Activated CD4-positive, alpha-beta T cell treated with anti-CD3 and anti-CD28 coated beads, Interleukin-2, amount 10 ng/mL, durations not matched to agents 24 days and 14 days (primary cell): ENCODE measurements around the gene CEP290. TPM values are rescaled to one million over a fixed set of nuclear protein-coding genes. Genes with fewer than 3 reads are reported as not detected.
"Not testable (repeated sequence)": the region's sequence is repeated elsewhere in the genome, so short reads cannot be mapped to it uniquely, and the experiment has no call there.

Experiments used
- DNase-seq: peaks from one replicate; pipeline ENCODE4 v3.0.0; 2022
- H3K27ac Mint-ChIP-seq: one replicate; pipeline ENCODE4 v1.8.0; 2022; ENCODE audit warnings: mild to moderate bottlenecking, mixed read lengths
- H3K27me3 Mint-ChIP-seq: one replicate; pipeline ENCODE4 v1.8.0; 2022; ENCODE audit warnings: mixed read lengths
- H3K36me3 Mint-ChIP-seq: one replicate; pipeline ENCODE4 v1.8.0; 2022; ENCODE audit warnings: low read depth, mild to moderate bottlenecking, mixed read lengths
- H3K4me1 Mint-ChIP-seq: one replicate; pipeline ENCODE4 v1.8.0; 2021; ENCODE audit warnings: mixed read lengths
- H3K4me3 Mint-ChIP-seq: one replicate; pipeline ENCODE4 v1.8.0; 2022; ENCODE audit warnings: mild to moderate bottlenecking, moderate library complexity, mixed read lengths
- H3K9me3 Mint-ChIP-seq: one replicate; pipeline ENCODE4 v1.8.0; 2021; ENCODE audit warnings: mixed read lengths
- intact Hi-C: fragments of 100-400 bp; cut with micrococcal nuclease; formaldehyde crosslinking; loops from one replicate; pipeline ENCODE4 v1.15.1; 2023
- total RNA-seq: library from RNA; stranded (reverse); gene quantifications from 2 replicates; pipeline ENCODE4 v1.2.3, GENCODE V29; 2022

CEP290 gene
- total RNA-seq, 1 donor from 2014 or later = 17.9 TPM

DNA sequence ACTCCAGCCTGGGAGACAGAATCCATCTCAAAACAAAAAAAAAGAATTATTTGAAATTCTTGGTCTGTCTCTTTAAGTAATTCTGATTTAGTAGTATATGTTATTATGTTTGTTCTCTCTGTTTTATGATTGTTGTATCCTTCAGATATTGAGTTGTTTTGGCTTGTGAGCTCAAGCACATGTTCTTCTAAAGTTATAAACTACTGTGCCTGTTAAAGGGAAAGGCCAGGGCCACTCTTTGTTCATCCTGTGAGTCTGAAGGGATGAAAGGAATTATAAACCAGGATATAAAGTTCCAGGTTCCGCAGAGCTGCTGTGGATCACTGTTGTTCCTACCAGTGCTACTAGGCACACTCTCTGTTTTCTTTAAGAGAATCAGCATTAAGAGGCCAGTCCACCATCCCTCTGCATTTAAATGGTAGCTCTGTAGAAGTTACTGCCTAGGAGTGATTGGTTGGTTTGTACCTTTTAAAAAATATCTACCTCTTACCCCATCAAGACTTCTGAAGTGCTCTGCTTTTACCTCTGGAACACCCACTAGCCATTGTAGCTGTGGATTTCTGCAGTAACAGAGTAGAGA lies 14.3 kb upstream of the CEP290 start:
- Mint-ChIP-seq H3K27ac (no peak overlapping the region), H3K36me3 (peaks cover 10% of the 10 kb centered on the region), H3K27me3 (no peaks in the 10 kb centered on the region), H3K9me3 (no peaks in the 10 kb centered on the region), H3K4me3 (no peak overlapping the region), H3K4me1 (peaks cover 8% of the 10 kb centered on the region)
- intact Hi-C loops = no loop called here
- no peak for DNase-seq

DNA sequence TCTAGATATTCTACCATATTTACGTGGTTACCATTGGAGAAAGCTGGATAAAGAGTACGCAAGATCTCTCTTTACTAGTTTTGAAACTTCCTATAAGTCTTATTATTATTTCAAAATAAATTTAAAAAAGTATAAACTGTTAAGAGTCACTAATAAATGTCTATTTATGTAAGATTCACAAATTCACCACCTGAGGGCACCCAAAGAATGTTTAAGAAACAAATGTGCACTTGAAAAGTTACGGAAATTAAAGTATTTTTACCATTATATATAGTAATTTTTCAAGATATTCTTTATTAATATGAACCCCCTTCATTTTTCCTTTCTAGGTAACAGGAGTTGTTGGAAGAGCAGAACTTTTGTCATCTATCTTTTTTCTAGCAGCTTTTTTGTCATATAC lies 12.1 kb upstream of the CEP290 start:
- DNase-seq = no peak
- intact Hi-C loops = loop anchor here (1.0 kb wide), 1 partner anchor 239 kb away; no protein-coding TSS in a partner anchor
- Mint-ChIP-seq H3K27me3 (no peaks in the 10 kb centered on the region), H3K4me1 (peaks cover 8% of the 10 kb centered on the region), H3K27ac (no peak overlapping the region), H3K9me3 (no peaks in the 10 kb centered on the region), H3K36me3 (peaks cover 8% of the 10 kb centered on the region), H3K4me3 (no peak overlapping the region)

DNA sequence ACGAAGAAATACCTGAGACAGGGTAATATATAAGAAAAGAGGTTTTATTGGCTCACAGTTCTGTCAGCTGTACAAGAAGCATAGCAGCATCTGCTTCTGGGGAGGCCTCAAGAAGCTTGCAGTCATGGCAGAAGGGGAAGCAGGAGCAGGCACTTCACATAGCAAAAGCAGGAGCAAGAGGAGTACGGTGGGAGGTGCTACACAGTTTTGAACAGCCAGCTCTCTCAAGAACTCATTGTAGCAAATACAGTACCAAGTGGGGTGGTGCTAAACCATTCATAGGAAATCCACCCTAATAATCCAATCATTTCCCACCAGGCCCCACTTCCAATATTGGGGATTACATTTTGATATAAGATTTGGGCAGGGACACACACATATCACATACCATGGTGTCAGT lies 8.2 kb upstream of the CEP290 start:
- Mint-ChIP-seq H3K9me3 (no peaks in the 10 kb centered on the region), H3K4me1 (peaks cover 14% of the 10 kb centered on the region), H3K27ac (no peak overlapping the region), H3K27me3 (no peaks in the 10 kb centered on the region), H3K4me3 (no peak overlapping the region), H3K36me3 (peaks cover 3% of the 10 kb centered on the region)
- intact Hi-C loops = no loop called here
- DNase-seq = no peak

DNA sequence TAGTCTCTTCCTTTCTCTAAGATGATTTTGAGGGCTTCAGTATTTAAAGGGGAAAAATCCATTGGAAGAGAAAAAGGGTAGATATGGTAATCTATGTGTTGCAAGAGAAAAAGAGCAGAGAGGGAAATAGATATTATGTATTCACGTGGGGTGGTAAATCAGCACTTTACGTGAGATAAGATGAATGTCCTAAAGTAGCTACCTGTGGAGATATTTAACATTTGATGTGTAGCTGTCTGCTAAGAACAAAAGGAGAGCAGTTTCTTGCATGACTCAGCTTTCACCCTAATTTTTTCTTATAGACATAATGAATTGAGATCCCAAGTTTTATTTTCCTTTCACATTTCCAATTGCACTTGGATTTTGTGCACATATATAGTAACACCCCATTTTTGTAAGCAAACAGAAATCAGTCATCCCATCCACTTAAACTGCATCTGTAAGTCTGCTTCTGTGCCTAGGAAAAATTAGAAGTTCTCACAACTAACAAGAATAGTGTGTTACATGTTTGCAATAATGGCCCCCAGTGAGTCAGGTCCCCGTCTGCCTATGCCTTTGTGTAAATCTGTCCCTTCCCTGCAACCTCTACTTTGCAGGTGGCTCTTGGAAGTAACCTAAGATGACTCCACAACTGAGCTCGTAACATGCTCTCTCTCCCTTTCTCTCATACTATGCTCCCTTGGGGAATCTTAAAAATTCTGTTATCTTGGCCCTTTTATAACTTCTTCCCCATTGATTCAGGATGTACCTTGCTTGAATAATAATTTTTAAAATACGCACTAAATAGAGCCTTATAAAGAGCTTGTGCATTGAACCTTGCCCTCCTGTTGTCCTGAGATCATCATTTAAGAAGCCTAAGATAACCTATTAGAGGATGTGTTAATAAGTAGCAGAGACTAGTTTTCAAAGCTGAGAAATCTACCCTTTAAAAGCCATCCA lies 3.9 kb upstream of the CEP290 start:
- no peak for DNase-seq
- Mint-ChIP-seq H3K36me3 (peaks cover 3% of the 10 kb centered on the region), H3K27ac (no peak overlapping the region), H3K27me3 (no peaks in the 10 kb centered on the region), H3K4me1 (peaks cover 24% of the 10 kb centered on the region), H3K4me3 (no peak overlapping the region), H3K9me3 (no peaks in the 10 kb centered on the region)
- intact Hi-C loops = no loop called here

DNA sequence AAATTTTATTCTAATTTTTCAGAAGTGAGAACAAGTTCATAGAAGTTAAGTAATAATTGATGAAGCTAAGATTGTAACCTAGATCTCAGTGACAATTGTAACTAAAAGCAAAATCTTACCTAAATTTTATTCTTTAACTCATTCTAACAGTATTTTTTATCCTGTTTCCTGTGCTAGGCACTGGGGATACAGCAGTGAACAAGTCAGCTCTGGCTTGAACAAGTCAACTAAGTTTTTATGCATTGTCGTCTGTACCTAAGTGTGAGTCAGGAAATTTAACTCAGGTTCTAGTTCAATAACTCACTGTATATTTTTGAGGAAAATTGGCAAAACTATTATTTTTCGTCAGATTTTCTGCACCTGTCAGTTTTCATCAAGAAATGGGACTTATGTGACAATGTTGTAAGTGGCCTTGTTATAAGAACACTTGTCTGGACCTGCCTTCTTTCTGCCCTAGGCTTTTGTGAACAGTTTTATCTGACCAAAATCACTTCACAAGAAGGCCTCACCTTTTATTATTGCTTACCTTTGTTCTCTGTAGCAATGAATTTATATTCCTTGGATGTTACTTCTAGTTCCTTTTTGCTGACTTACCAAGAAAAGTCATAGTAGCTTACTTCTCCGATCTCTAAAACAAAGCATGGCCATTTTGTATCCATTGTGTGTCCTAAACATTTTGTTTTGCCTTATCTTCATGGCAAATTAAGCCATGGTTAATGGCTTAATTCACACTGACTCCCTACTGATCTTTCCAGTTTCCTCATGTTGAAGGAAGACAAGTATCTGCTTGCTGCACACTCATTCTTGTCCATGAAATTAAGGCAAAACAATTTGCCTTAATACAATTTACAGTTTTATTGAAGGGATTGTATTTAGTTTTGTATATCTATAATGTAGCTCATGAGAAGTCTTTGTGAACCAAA lies 2.9 kb upstream of the CEP290 start:
- Mint-ChIP-seq H3K4me3 (no peak overlapping the region), H3K36me3 (peaks cover 6% of the 10 kb centered on the region), H3K27me3 (no peaks in the 10 kb centered on the region), H3K27ac (no peak overlapping the region), H3K4me1 (peaks cover 27% of the 10 kb centered on the region), H3K9me3 (no peaks in the 10 kb centered on the region)
- intact Hi-C loops = loop anchor here (5.0 kb wide), 1 partner anchor 97 kb away; no protein-coding TSS in a partner anchor
- DNase-seq = no peak

DNA sequence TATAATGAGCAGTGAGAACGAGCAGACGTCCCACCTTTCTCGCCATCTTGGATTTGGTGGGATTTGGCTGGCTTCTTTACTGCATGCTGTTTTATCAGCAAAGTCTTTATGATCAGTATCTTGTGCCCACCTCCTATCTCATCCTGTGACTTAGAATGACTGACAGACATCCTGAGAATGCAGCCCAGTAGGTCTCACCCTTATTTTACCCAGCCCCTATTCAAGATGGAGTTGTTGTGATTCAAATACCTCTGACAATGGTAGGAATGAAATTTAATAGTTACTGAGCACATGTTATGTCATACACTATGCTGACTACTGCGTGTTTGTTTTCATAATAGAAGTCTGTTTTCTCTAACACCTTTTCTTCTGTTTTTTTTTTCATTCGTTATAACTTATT lies 2.1 kb upstream of the CEP290 start:
- H3K27me3 Mint-ChIP-seq = no peaks in the 10 kb centered on the region
- H3K36me3 Mint-ChIP-seq = peaks cover 6% of the 10 kb centered on the region
- peak overlapping the region; percentile 20 for H3K4me3 Mint-ChIP-seq
- H3K4me1 Mint-ChIP-seq = peaks cover 27% of the 10 kb centered on the region
- intact Hi-C loops = loop anchor here (5.0 kb wide), 1 partner anchor 98 kb away; no protein-coding TSS in a partner anchor
- H3K27ac Mint-ChIP-seq = no peak overlapping the region
- DNase-seq = no peak
- H3K9me3 Mint-ChIP-seq = no peaks in the 10 kb centered on the region

DNA sequence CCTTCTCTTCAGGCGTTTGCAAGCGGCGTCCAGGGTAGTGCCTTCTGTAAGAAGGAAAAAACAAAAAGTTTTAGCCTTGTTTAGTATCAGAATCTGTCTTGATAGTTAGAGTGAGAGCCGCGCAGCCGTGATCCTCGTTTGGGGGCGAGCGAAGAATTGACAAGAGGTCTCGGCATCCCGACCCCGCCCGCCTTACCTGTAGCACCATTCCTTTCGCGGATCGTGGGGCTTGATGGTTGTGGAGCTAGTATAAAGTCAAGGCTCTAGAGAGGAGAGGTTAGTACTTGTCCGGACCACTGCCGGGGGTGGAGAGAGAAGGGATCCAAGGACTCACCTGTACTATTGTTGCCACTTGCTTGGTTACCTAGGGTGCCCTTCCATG lies 713 bp upstream of the CEP290 start:
- no peak for DNase-seq
- H3K36me3 Mint-ChIP-seq = peaks cover 16% of the 10 kb centered on the region
- peaks cover 32% of the 10 kb centered on the region for H3K4me1 Mint-ChIP-seq
- peak overlapping the region; percentile 96 for H3K27ac Mint-ChIP-seq
- intact Hi-C loops = loop anchor here (1.0 to 5.0 kb wide), 6 partner anchors 32 to 1384 kb away; partner anchors contain the start of gene POC1B
- peak overlapping the region; percentile 91 for H3K4me3 Mint-ChIP-seq
- no peaks in the 10 kb centered on the region for H3K9me3 Mint-ChIP-seq
- no peaks in the 10 kb centered on the region for H3K27me3 Mint-ChIP-seq

DNA sequence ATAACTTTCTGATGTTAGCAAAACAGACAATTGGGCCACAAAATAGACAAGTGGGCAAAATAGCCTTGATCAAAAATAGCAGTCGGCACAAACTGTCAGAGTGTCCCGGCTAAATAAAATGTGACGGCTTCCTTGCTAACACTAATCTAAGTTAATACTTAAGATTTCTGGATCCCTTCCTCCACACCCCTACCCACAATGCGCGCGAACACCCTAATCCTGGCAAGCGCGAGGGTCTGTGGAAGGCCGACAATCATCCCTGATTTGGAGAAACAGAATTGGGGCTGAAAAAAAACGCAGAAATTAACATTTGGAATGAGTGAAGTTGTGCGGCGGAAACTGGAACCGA lies 489 bp downstream of the CEP290 start:
- intact Hi-C loops = loop anchor here (5.0 kb wide), 1 partner anchor 101 kb away; no protein-coding TSS in a partner anchor
- Mint-ChIP-seq H3K9me3 (no peaks in the 10 kb centered on the region), H3K27me3 (no peaks in the 10 kb centered on the region)

DNA sequence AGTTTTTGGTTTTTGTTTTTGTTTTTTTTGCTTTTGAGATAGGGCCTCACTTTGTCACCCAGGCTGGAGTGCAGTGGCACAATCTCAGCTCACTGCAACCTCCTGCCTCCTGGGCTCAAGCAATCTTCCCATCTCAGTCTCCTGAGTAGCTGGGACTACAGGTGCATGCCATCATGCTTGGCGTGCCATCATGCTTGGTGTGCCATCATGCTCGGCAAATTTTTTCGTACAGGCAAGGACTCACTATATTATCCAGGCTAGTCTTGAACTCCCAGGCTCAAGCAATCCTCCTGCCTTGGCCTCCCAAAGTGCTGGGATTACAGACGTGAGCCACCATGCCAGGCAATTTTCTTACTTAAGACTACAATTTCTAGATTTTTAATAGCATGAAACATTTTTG lies 2.2 kb downstream of the CEP290 start:
- H3K9me3 Mint-ChIP-seq = not testable (repeated sequence)
- peaks cover 24% of the 10 kb centered on the region for H3K4me1 Mint-ChIP-seq
- intact Hi-C loops = loop anchor here (5.0 kb wide), 1 partner anchor 103 kb away; no protein-coding TSS in a partner anchor

More for the DNA sequence above, 489 bp downstream of the CEP290 start:
- peaks cover 32% of the 10 kb centered on the region for H3K4me1 Mint-ChIP-seq
- H3K36me3 Mint-ChIP-seq = peaks cover 21% of the 10 kb centered on the region
- no peak for DNase-seq
- H3K4me3 Mint-ChIP-seq = peak overlapping the region; percentile 91
- peak overlapping the region; percentile 96 for H3K27ac Mint-ChIP-seq

DNA sequence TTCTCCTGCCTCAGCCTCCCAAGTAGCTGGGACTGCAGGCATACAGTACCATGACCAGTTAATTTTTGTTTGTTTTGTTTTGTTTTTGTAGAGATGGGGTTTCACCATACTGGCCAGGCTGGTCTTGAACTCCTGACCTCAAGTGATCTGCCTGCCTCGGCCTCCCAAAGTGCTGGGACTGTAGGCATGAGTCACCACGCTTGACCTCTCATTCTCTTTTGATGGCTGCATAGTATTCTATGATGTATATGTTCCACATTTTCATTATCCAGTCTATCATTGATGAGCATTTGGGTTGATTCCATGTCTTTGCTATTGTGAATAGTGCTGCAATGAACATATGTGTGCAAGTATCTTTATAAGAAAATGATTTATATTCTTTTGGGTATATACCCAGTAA lies 8.7 kb downstream of the CEP290 start:
- H3K4me3 Mint-ChIP-seq, H3K4me1 Mint-ChIP-seq, intact Hi-C loops, H3K9me3 Mint-ChIP-seq, H3K27me3 Mint-ChIP-seq, DNase-seq, H3K27ac Mint-ChIP-seq: not testable (repeated sequence)
- peaks cover 28% of the 10 kb centered on the region for H3K36me3 Mint-ChIP-seq

More for the DNA sequence above, 2.2 kb downstream of the CEP290 start:
- not testable (repeated sequence) for H3K27me3 Mint-ChIP-seq, H3K27ac Mint-ChIP-seq, H3K4me3 Mint-ChIP-seq, DNase-seq
- H3K36me3 Mint-ChIP-seq = peaks cover 21% of the 10 kb centered on the region

DNA sequence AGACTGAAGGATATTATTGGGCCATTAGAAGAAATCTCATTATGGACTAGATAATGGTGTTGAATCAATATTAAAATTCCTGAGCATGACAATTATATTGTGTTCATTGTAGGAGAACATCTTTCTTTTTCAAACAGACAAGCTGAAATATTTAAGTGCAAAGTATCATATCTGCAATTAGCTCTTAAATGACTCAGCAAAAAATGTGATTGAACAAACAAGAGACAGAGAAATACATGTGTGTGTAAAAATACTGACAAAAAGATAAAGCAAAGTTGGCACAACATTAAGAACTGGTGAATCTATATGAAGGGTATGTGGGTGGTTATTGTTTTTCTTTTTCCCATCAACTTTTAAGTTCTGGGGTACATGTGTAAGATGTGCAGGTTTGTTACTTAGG lies 9.5 kb downstream of the CEP290 start:
- Mint-ChIP-seq H3K27ac (no peak overlapping the region), H3K27me3 (no peaks in the 10 kb centered on the region), H3K4me3 (no peak overlapping the region), H3K9me3 (no peaks in the 10 kb centered on the region), H3K4me1 (peaks cover 3% of the 10 kb centered on the region), H3K36me3 (peaks cover 24% of the 10 kb centered on the region)
- intact Hi-C loops = no loop called here
- DNase-seq = no peak

DNA sequence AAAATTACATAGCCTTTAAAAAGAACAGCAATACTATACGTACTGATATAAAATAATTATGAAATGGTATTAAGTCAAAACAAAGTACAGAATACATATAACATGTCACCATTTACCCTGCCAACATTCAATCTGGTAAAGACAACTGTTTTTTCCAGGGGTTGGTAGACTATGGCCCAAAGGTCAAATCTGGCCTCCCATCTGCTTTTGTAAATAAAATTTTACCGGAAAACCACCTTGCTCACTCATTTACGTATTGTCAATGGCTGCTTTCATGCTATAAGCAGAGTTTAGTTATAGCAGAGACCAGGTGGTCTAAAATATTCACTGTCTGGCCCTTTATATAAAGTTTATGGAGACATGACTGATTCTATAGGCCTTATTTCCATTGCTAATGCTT lies 14.0 kb downstream of the CEP290 start:
- peaks cover 2% of the 10 kb centered on the region for H3K4me1 Mint-ChIP-seq
- peaks cover 13% of the 10 kb centered on the region for H3K36me3 Mint-ChIP-seq
- H3K27me3 Mint-ChIP-seq = no peaks in the 10 kb centered on the region
- H3K27ac Mint-ChIP-seq = no peak overlapping the region
- intact Hi-C loops = no loop called here
- DNase-seq = no peak
- H3K9me3 Mint-ChIP-seq = no peaks in the 10 kb centered on the region
- H3K4me3 Mint-ChIP-seq = no peak overlapping the region

DNA sequence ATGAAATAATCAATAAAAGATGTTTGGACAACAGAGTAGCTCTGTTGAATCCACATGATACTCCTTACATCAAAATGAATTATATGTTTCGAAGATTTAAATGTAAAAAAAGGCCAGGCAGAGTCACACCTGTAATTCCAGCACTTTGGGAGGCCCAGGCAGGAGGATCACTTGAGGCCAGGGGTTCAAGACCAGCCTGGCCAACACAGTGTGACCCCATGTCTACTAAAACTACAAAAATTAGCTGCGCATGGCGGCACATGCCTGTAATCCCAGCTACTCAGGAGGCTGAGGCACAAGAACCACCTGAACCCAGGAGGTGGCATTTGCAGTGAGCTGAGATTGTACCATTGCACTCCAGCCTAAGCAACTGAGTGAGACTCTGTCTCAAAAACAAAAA lies 14.8 kb downstream of the CEP290 start:
- Mint-ChIP-seq H3K4me1 (no peaks in the 10 kb centered on the region), H3K27me3 (no peaks in the 10 kb centered on the region), H3K27ac (no peak overlapping the region), H3K9me3 (no peaks in the 10 kb centered on the region), H3K36me3 (peaks cover 9% of the 10 kb centered on the region), H3K4me3 (no peak overlapping the region)
- no peak for DNase-seq
- intact Hi-C loops = no loop called here
